ENCODE results near the gene STING1.
"Not testable (repeated sequence)": the region's sequence is repeated elsewhere in the genome, so short reads cannot be mapped to it uniquely, and the experiment has no call there.

STING1 gene

DNA sequence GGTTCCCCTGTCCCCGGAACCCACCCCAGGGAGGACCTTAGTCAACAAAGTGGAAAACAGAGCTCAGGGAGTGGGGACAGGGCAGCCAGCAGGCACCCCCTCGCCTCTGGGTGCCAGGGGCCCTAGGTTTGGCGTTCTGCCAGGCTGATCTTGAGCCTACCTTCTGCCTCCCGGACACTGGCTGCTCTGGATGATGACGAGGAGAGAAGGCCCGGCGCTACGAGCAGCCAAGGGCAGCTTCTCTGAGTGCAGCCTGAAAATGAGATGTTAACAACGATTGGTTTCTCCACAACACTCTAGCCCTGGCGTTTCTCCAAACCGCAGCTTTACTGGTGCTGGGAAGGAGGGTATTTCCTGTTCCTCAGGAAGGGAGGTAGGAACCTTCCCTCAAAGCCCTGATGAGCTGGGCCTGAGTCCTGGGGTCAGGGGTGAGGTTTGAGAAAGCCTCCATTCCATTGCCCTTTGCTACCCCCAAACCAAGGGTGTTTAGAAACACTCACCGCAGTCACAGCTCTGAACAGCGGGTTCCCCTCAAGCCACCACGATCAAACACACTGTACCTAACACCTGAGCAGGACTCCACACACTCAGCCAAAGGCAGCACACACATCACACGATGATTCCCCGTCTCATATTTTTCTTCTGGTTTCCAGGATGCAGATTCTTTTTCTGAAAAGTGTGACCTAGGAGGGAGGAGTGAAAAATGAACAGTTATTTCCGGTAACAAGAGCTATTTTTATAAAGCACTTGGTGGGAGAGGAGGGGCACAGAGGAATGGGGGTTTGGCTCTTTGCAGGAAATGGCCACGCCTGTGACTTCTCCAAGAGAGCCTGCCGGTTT is at the start of gene STING1:
TSS of gene STING1 (minus strand) at position 709 of the 840 bp plus-strand sequence. CDS start 1,054 bp downstream, outside the sequence.
- peak; percentile 79 for DNase-seq

- no peak for DNase-seq
Observed at GRCh38 chr5:139531772-139532169, 49.2 kb upstream of the STING1 start.

- not testable (repeated sequence) for DNase-seq
Observed at GRCh38 chr5:139530079-139530478, 47.5 kb upstream of the STING1 start.

GRCh38 chr5:139528695-139529094 is 46.1 kb upstream of the STING1 start:
- DNase-seq = not testable (repeated sequence)

GRCh38 chr5:139527896-139528467 is 45.4 kb upstream of the STING1 start:
- not testable (repeated sequence) for DNase-seq

DNA sequence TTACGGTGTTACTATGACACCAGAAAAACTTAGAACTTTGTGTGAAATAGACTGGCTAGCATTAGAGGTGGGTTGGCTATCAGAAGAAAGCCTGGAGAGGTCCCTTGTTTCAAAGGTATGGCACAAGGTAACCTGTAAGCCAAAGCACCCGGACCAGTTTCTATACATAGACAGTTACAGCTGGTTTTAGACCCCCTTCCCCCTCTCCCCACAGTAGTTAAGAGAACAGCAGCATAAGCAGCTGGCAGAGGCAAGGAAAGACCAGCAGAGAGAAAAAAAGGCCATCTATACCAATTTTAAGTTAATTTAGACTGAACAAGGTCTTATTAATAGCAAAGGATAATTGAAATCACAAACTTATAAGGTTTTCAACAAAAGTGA is 44.5 kb upstream of the STING1 start:
- DNase-seq = not testable (repeated sequence)

- DNase-seq = not testable (repeated sequence)
Observed at GRCh38 chr5:139526309-139527089, 43.9 kb upstream of the STING1 start.

- DNase-seq = not testable (repeated sequence)
Observed at GRCh38 chr5:139525586-139526308, 43.2 kb upstream of the STING1 start.

- no peak for DNase-seq
Observed at GRCh38 chr5:139524940-139525585, 42.5 kb upstream of the STING1 start.

DNA sequence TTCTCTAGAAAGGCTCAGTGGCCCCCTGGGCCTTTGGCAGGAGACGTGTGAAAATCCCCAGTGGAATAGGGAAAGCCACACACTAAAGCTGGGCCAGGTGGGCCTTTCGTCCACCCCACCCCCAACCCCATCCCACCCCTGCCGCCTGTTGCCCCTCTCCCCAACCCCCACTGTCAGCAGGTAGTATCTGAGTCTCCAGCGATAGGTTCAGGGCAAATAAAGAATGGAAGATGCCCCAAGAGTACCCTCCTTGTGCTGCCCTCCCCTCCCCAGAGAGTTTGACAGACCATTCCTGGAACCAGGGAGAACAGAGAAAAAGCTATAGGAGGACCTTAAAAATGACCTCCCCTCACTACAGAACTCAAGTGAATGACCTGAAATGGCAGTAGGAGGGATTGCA is 41.9 kb upstream of the STING1 start:
- no peak for DNase-seq

GRCh38 chr5:139523635-139524445 is 41.3 kb upstream of the STING1 start:
- no peak for DNase-seq

DNA sequence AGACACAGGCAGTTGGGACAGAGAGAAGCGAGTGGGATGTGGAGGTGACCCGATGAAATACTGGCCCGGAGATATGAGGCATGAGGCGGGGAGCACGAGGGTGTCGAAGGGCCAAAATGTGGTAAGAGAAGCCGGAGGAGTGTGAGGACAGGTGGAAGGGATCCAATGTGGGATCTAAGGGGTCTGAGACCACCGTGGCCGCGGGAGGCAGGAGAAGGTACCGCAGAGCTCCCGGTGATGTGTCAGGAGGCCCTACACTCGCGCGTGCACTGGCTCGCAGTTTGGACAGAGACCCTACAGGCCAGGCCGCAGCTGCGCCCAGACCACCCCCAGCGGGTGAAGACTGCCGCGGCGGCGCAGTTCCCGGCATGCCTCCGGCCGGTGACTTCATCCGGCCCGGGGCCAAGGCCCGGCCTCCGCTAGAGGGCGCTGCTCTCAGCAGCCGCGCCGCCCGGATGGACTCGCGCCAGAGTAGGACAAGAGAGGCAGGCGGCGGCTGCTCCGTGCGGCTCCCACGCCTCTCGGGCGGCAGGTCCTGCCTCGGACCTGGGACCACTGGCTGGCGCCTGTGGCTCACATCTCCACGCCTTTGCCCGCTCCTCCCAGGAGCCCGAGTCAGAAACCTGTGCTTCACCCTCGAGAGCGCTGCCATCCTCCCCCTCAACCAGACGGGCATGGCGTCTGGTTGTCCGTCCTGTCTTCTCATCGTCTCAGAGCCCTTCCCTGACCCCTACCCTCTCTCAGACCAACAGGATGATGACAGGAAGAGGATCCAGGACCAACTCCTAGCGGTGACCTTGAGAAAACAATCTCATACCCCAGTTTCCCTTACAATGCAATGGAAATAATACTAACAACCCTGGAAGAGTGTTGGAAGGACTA is 35.4 kb upstream of the STING1 start:
- peak; percentile 82 for DNase-seq

- no peak for DNase-seq
Observed at GRCh38 chr5:139514486-139514856, 31.9 kb upstream of the STING1 start.

GRCh38 chr5:139513852-139514485 is 31.4 kb upstream of the STING1 start:
- DNase-seq = no peak

GRCh38 chr5:139513434-139513833 is 30.9 kb upstream of the STING1 start:
- peak; percentile 70 for DNase-seq

DNA sequence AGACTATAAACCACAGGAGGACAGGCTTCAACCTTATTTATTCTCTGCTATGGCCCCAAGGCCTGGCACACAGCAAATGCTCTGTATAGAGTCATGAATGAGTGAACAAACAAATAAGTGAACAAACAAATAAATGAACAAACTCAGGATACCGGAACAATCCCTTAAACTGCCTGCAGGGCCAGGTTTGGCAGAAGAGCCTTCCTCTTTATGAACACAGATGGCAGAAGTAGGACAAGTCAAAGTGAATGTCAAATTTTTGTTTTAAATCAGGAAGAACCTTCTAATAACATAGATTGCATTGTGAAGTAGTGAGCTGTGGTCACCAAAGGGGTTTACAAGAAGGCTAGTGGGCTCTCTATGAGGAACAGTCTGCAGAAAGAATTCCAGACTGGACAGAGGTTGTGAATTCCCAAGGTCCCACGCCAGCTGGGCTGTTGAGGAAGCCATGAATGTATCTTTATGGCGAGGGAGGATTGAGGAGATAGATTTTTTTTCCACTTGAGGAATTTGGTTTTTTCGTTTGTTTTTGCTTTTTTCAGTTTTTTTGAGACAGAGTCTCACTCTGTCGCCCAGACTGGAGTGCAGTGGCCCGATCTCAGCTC is 30.3 kb upstream of the STING1 start:
- no peak for DNase-seq

GRCh38 chr5:139504722-139505121 is 22.2 kb upstream of the STING1 start:
- DNase-seq = not testable (repeated sequence)

- DNase-seq = not testable (repeated sequence)
Observed at GRCh38 chr5:139503879-139504278, 21.3 kb upstream of the STING1 start.

DNA sequence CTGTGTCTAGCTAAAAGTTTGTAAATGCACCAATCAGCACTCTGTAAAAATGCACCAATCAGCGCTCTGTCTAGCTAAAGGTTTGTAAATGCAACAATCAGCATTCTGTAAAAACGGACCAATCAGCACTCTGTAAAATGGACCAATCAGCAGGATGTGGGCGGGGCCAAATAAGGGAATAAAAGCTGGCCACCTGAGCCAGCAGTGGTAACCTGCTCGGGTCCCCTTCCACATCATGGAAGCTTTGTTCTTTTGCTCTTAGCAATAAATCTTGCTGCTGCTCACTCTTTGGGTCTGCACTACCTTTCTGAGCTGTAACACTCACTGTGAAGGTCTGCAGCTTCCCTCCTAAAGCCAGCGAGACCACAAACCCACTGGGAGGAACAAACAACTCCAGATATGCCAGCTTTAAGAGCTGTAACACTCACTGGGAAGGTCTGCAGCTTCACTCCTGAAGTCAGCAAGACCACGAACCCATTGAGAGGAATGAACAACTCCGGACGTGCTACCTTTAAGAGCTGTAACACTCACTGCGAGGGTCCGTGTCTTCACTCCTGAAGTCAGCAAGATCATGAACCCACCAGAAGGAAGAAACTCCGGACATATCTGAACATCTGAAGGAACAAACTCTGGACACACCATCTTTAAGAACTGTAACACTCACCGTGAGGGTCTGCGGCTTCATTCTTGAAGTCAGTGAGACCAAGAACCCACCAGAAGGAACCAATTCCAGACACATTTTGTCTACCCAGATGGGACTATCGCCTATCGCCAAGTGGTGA is 20.7 kb upstream of the STING1 start:
- not testable (repeated sequence) for DNase-seq

Measured in NCI-H1436 (cell line).